ENCODE results near the gene C4orf50.

The C4orf50 gene

DNA sequence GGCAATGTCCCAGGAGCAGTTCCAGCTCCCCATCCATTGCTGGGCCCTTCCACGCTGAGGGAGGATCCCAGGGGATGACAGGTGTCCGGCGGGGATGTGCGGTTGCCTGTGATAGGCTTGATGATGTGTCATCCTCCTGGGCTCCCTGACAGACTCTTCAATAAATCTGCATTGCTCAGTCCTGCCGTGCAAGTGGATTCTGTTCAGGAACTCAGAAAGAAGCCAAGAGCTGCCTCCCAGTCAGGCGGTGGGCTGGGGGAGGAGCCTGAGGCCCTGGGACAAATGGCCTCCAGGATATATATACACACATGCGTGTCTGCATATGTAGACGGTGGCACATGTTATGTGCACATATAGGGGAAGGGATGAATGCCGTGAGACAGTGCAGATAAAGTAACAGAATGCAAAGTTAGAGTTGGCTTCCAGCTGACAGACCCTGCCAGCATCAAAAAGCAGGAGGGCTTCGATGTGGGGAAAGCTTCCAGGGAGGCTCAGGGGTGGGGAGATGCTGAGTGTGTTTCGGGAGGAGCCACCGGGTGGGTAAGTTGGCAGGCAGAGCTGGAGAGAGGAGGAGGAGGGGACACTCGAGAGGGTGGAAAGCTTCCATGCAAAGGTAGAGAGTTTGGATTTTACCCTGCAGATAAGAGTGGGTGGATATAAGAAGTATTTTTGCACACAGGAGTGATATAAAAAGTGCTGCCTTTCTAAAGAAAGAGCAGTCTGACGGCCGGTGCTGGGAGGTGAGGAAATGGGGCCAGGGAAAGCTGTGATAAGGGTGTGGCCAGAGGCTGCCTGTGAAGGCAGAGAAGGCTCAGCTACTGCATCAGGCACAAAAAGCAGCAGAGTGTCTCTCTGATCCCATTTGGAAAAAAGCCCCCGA is 96.9 kb downstream of the C4orf50 start:
- no peak for DNase-seq (ENCODE audit: low read depth in 2 of 2)

DNA sequence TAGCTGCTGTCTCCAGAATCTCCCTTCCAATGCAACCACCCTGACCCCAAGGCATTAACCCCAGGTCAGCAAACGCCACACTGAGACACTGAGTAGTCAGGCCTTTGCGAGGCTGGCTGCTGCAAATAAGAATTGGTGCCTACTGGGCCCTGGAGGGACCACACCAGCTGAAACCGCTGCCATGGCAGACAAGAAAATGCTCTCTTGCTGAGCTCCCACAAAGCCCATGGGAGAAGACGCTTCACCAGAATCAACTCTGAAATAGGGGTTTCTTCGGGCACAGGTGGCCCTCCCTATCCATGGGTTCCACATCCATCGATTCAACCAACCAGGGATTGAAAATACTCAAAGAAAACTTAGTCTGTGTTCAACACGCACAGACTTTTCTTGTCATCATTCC is 98.7 kb downstream of the C4orf50 start:
- DNase-seq (ENCODE audit: low read depth in 2 of 2): no peak

DNA sequence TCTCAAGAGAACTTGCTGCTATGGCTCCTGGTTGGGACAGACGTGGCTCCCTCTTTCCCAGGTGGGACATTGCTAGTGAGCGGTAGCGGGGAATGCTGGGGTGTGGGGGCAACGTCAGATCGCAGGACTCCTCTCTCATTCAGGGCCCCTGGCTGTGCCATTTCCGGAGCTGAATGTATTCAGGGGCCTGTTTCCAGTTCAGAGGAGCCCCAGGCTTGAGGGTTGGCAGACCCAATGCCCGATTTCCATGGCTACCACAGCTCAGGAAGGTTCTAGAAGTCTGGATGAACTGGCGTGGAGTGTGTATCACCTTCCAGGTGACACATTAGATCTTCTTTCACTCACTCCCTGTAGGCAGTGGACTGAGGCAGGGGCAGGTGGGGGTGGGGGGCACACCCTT is 99.2 kb downstream of the C4orf50 start:
- no peak for DNase-seq (ENCODE audit: low read depth in 2 of 2)

DNA sequence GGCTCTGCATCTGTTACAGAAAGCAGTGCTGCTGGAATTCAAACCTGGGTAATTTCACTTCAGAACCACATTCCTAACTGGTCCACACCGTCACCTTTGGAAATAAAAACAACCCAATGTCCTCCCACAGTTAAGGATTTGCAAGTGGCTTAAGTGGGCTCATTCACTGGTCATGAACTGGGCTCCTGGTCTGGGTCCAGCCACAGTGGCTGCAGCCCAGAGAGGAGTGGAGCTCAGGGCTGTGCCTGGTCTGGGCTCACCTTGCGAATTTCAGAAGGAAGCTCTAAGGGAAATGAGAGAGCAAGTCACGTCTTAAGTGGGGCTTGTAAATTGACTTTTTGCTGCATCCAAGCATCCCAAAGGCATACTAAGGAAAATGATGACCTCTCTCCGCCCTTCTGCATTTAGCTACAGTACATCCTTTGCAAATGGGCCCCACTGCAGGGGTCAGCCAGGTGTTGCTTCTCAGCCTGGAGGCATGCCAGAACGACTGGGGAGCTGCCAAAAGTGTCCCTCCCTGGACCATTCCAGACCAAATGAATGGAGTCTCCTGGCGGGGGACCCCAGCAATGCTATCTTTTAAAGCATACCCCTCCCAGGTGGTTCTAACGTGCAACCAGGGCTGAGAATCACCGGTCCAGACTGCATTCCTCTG is 99.8 kb downstream of the C4orf50 start:
- no peak for DNase-seq (ENCODE audit: low read depth in 2 of 2)

DNA sequence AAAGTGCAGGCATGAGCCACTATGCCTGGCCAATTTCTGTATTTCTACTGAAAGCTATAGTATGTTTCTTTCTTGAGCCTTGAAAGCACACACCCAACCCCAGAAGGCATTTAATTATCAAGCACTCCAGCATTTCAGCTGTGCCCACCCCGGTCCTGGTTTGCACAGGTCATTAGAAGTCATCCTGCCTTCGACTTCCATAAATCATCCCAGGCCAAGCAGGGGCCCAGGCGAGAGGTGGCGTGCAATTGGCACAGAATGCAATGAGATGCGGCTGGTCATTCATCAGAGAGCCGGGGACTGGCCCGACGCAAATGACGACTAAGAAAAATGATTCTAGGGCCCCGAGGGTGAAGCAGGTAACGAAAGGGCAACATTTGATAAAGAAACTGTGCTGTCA is 100.6 kb downstream of the C4orf50 start:
- DNase-seq (ENCODE audit: low read depth in 2 of 2): no peak

DNA sequence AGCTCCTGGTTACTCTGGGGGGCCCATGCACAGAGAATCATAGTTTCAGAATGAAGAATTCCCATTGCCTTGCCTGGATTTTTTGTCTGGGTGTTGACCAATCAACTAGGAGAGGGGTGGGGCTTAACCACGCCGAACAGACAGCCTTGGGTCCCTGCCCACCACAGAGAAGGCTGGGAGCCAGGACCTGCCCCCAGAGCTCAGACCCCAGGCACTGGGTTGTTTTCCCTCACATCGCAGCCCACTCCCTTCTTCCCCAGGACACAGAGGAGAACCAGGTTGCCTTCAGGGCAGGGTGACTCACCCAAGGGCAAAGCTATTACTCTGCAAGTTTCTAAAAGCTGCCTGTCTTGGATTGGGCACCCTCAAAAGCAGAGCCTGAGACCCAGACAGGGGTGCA is 102.0 kb downstream of the C4orf50 start:
- no peak for DNase-seq (ENCODE audit: low read depth in 2 of 2)

DNA sequence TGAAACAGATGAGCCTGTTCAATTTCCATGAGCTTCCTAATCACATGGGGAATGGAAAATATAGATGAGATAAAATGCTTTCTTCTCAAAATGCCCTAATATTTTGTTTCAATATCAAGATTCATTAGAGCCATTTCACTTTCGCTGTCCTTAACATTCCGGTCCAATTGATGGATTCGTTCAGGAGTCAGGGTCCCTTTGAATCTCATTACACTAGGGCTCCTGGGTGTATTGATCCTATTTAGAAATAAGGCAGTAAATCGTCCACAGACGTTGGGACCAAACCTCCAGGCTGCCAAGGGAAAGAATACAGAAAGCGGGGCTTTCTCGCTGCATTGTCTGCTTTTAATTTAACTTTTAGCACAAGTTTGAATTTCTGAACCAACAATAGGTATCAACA is 104.8 kb downstream of the C4orf50 start:
- no peak for DNase-seq (ENCODE audit: low read depth in 2 of 2)

DNA sequence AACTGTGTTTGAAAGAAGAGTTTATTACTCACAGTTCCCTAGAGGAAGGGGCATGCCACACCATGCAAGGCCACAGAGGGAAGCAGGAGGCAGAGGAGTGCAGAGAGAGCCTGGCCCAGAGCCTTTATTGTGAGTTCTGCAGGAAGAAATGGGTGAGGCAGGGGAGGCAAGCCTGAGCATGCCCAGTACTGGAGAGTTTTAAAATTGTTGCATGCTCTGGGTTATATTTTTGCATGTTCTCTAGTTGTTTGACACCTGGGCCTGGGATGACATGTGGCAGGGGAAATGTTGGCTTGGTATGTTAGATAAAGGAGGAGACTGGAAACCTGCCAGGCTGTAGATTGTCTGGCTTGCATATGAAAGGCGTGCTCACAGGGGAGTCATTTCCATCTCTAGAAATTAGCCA is 105.6 kb downstream of the C4orf50 start:
- no peak for DNase-seq (ENCODE audit: low read depth in 2 of 2)

DNA sequence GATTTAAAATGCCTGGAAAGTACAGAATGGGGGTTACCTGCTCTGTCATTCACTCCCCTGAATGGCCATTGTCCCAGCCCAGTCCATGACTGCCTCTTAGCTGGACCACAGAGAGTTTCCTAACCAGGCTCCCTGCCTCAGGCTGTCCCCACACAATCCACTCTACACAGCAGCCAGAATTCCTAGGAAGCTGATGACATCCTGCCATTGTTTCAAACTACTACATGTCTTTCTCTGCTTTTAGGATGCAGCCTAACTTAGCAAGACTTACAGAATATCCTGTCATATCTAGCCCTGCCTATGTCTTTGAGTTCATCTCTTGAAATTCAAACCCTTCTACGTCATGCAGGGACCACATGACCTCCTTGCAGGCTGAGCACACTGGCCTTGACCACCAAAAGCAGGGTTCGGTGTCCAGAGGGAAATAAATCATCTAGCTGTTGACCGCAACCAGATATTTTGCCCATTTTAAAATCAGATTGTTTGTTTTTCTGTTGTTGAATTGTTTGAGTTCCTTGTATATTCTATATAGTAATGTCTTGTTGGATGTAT is 109.3 kb downstream of the C4orf50 start:
- DNase-seq (ENCODE audit: low read depth in 2 of 2): no peak

DNA sequence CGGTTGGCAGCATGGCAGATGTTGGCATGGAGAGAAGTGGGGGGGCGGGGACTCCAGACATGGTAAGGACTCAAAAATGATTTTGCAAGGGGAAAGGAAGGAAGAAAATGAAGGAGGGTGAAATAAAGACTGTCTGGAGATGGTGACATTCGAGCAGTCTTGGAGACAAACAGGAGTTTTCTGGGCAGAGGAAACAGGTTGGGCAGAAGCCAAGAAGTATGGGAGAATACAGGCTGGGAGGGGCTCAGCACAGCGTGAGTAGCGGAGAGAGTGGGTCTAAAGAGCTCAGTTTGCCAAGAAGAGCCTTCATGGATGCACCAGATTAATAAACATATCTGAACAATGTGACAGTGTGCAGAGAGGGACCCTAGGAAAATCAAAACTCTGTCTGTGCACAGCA is 112.0 kb downstream of the C4orf50 start:
- no peak for DNase-seq (ENCODE audit: low read depth in 2 of 2)

DNA sequence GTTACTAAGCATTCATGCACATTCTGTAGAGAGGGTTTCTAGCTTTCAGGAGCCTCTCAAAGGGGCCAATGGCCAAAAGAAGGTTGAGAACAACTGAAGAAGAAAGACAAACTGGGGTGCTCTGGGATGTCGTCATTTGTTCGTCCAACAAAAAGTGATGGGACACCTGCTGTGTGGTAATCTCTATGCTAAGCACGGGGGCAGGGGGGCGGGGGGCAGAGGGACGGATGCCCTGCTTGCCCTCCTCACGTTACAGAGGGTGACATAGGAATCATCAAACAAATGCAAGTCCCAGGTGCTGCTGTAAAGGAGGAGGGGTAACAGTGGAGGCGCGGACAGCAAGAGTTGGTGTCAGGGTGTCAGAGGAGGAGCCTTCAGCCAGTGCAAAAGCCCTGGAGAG is 112.5 kb downstream of the C4orf50 start:
- no peak for DNase-seq (ENCODE audit: low read depth in 2 of 2)

DNA sequence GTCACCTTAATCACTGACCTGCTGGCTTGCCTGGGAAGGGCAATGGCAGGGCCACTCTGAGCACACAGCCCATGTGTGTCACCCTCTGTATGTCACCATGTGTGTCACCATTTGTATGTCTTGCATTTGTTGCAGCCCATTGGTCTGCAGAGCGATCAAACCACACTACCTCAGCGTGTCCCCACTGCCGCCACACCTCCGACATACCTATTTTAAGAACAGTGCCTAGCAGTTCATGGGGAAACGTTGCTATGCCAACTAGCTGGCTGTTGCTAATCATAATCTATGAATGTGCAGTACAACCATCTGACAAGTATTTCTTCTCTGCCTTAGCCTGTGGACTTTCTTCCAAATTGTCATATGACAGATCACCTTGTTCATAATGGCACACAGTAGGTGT is 117.4 kb downstream of the C4orf50 start:
- no peak for DNase-seq (ENCODE audit: low read depth in 2 of 2)

DNA sequence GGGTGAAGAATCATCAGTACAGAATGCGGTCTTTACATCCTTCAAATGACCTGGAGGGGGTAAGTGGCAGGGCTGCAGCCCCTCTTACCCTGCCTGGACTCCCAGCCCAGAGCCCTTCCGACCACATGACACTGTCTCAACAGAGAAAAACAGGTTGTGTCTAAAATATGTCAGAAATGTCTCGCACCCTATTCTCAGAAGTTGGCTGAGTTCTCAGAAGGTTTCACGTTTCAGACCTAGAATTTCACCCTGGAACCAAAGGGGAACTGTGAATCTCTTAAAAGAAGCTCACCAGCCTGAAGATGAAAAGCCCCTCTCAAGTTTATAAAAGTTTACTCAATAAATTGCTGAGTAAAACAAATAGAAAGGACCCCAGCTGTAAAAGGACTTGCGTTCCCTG is 118.3 kb downstream of the C4orf50 start:
- DNase-seq (ENCODE audit: low read depth in 2 of 2): no peak

DNA sequence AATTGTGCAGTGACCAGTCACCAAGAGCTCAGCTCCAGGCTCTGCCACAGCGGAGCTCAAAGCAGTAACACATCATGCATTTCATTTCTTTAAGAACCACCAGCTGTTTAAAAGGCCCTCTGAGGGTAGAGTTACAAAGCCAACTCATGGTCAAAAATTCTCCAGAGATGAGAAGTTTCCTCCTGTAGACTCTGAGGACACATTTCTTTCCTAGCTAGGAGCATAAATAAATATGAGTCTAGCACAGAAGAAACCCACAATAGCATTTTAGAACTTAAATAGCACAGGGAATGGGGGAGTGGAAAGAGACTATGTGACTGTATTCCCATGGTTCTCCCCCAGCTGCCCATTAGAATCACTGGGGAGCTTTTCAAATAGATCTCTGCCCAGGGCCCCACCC is 118.8 kb downstream of the C4orf50 start:
- DNase-seq (ENCODE audit: low read depth in 2 of 2): no peak

DNA sequence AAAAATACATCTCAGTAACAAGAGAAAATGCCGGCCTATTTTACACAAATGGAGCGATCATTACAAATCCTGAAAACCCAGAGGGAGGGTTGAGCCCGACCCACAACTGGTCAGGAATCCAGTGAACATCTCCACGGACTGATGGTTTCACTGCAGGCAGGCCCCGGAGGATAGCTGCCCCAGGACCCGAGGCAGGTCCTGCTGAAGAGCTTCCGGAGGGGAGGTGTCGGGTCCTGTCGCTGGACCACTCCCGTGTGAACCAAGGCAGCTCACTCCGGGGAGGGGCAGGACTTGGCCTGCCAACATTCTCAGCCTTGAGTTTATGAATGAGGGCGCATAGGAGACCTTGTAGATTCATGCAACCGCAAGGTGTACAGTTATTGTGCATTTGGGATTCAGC is 120.6 kb downstream of the C4orf50 start:
- DNase-seq (ENCODE audit: low read depth in 2 of 2): no peak

DNA sequence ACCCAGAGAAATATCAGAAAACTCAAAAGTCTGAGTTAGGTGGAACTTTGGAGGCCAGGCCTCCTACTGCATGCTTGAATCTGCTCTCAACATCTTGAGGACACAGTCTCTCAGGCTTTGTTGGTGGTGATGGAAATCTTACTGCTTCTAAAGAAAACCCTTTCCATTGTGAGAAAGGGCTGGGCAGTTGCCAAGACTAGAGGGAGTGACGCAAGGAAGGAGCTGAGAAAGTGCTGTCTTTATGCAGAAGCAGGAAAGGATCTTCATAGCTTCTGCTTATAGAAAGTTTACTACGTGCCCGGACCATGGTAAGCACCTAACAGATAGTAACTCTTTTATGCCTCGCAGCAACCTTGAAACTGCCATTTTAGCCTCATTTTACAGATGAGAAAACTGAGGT is 122.9 kb downstream of the C4orf50 start:
- no peak for DNase-seq (ENCODE audit: low read depth in 2 of 2)

DNA sequence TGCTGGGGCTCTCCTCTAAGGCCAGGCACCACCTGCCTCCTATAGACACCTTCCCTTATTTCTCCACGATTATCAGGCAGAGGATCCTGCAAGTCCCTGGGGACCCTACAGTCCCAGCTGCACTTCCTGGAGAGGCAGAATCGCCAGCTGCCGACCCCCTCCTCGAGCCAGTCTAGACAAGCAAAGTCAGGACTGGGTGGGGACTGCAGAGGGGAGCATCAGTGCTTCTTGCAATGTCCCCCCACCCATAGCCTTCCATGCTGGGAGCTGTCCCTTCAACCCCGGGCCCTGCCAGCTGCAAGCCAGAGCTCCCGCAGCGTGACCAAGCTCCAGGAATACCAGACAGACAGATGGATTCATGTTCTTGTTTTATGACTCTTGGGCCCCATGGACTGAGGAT is 124.0 kb downstream of the C4orf50 start:
- no peak for DNase-seq (ENCODE audit: low read depth in 2 of 2)

DNA sequence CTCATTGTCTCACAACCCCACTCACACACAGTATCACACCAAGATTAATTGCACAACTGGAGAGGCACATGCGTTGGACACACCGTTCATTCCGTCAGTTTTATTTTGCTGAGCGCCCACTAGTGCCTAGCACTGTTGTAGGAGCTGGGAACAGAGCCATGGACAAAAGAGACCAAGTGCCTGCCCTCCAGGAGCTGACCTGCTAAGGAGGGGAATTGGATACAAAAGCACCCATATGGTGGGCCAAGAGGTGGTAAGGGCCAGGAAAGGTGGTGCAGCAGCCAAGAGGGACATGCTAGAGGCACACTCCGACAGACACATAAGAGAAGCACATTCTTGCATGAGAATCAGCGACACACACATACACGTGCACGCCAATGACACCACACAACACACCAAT is 124.6 kb downstream of the C4orf50 start:
- DNase-seq (ENCODE audit: low read depth in 2 of 2): no peak

DNA sequence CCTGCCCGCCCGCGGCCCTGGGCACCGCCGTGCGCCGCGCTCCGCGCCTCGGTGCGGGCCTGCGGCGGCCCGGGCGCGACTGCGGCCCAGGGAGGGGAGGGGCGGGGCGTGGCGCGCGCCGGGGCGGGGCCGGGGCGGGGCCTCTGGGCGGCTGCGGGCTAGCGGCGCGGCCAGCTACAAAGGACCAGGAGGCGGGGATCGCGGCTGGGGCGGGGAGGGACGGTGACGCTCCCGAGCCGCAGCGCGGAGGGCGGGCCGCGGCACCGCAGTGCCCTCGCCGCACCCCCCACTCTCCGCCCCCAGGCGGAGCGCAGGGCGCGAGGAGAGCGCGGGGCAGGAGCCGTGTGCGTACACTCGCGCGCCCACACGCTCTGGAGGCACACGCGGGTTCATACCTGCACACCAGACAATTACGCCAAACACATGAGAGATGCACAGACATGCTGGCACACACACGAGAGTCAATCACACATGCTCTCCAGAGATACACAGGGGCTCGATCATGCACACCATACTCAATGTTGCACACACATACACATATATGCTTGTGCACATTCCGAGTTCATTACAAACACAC is 125.1 kb downstream of the C4orf50 start, which contains the start of gene CRMP1:
CRMP1 (minus strand) TSS at position 83 of the 577 bp plus-strand sequence. CDS start 117 bp downstream, outside the sequence.
- DNase-seq (ENCODE audit: low read depth in 2 of 2): no peak

DNA sequence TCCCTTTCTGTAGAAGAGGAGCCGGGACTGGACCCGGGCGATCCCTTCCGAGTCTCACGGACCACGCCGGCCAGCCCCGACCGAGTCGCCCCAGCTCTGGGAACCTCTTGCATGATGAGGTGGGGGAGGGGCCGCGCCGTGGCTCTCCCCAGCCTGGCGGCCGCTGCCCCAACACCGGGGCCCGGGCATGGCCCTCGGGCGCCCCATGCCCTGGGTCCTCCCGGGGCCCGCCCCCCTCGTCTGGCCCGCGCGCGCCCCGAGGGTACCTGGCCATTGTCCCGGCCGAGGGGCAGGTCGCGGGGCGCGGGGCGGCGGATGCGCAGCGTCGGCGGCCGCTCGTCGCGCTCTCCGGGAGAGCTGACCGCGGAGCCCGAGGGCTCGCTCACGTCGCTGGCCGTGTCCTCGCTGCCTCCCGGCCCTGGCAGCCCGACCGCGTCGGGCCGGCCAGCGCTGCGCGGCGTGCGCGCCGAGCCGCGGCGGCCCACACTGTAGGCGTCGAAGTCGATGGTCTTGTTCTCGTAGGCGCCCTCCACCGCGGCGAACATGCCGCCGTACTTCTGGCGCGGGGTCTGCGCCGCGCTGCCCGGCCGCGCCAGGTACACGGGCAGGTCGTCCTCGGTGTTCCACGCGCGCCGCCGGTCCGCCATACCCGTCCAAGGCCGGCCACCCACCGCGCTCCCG is 125.8 kb downstream of the C4orf50 start:
- no peak for DNase-seq (ENCODE audit: low read depth in 2 of 2)

DNA sequence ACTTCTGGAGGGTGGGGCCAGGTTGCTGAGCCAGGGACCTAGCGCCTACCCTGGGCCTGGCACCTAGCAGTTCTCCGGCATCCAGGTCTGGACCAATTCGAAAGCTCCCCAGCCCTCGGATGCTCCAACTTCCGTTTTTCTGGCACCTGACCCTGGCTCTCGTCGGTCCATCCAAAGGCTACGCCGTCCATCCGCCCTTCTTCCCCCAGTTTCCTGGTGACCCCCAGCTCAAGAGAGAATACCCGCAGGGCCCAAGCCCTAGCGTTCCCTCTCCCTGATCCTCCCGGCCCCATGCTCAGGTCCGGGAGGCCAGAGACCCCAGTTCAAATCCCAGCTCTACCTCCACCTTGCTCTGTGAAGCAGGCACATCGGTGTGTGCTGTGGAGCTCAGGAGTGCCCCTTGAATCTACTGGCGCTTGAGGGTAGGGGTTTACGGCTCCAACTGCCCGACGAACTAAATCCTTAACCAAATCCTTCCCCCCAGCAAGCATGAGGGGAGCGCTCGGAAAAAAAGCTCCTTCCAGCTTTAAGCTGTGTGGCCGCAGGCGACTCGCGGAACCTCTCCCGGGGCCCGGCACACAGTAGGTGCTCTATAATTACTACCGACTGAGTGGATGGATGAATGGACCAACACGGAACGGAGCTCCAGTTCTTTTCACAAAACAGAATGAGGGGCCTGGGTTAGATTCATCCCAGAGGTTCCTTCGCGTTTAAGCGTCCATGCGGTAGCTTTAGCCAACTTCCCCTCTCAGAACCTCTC is 126.5 kb downstream of the C4orf50 start:
- no peak for DNase-seq (ENCODE audit: low read depth in 2 of 2)

Measured in fibroblast of skin of left quadriceps (primary cell).